Kidney (tissue), 14 donors: ENCODE data around the gene GPSM1. TPM values are rescaled to one million over a fixed set of nuclear protein-coding genes. Genes with fewer than 3 reads are reported as not detected.

Source experiments
- DNase-seq, 5 donors: peaks; one replicate each; pipeline ENCODE4 v3.0.0-alpha.2; 2013 to 2020
- FAIRE-seq: peaks from 2 replicates; lab custom pipeline; 2012; peaks lifted over from hg19 to GRCh38; lab: Jason Lieb, UNC
- H3K27ac ChIP-seq, 2 donors: one replicate each; pipeline ENCODE4 v1.7.0; 2013; ENCODE audit warnings: low read depth in 2 of 2, low read length in 2 of 2, inconsistent platforms in 1 of 2
- H3K27me3 ChIP-seq: one replicate; pipeline ENCODE4 v1.7.1; 2013; ENCODE audit warnings: low read length, inconsistent platforms; ENCODE audit not compliant: control insufficient read depth, insufficient read depth
- H3K36me3 ChIP-seq, 3 donors: one replicate each; pipeline versions ENCODE4 v1.7.0 to v1.7.1; 2013; ENCODE audit warnings: low read length in 3 of 3, control low read depth in 1 of 3, inconsistent platforms in 1 of 3; ENCODE audit not compliant: insufficient read depth in 3 of 3, control insufficient read depth in 2 of 3
- H3K4me1 ChIP-seq, 3 donors: one replicate each; pipeline versions ENCODE4 v1.7.0 to v1.7.1; 2013; ENCODE audit warnings: low read length in 3 of 3, inconsistent platforms in 1 of 3, low read depth in 1 of 3; ENCODE audit not compliant: control insufficient read depth in 2 of 3, insufficient read depth in 2 of 3
- H3K4me3 ChIP-seq, 3 donors: one replicate each; pipeline versions ENCODE4 v1.7.0 to v1.8.1; 2013; ENCODE audit warnings: low read length in 3 of 3, control low read depth in 1 of 3, inconsistent platforms in 1 of 3
- H3K9ac ChIP-seq, 3 donors: one replicate each; pipeline versions ENCODE4 v1.7.0 to v1.7.1; 2013; ENCODE audit warnings: low read length in 3 of 3, control low read depth in 1 of 3, inconsistent platforms in 1 of 3
- H3K9me3 ChIP-seq, 3 donors: one replicate each; pipeline versions ENCODE4 v1.7.0 to v1.7.1; 2013; ENCODE audit warnings: low read length in 3 of 3, control low read depth in 1 of 3, inconsistent platforms in 1 of 3; ENCODE audit not compliant: control insufficient read depth in 2 of 3, insufficient read depth in 1 of 3
- CTCF ChIP-seq: IDR thresholded peaks from 3 replicates; pipeline ENCODE4 v1.5.1; 2012; ENCODE audit warnings: mild to moderate bottlenecking, moderate library complexity, borderline replicate concordance; ENCODE audit not compliant: insufficient read depth; ENCODE audit errors: extremely low read depth
- intact Hi-C: fragments of 100-400 bp; cut with DNase I; formaldehyde crosslinking; loops from one replicate; pipeline ENCODE4 v1.11.1; 2022
- polyA plus RNA-seq: library from polyadenylated mRNA; stranded (reverse); fragments of 350-450 nt; fragmentation: Illumina TruSeq; extraction: RNeasy Lipid Tissue Mini Kit (QIAGEN cat#74804); gene quantifications from one replicate; pipeline ENCODE4 v1.2.3, GENCODE V29; 2014; ENCODE audit warnings: low read depth, low replicate concordance; ENCODE audit not compliant: insufficient read depth
- total RNA-seq: library from RNA; stranded (reverse); fragmentation: NEBNext Ultra II Directional; extraction: Animal tissue kit (Norgen Biotek cat#: 25700); gene quantifications from one replicate; pipeline ENCODE4 v1.2.1, GENCODE V29; 2021
- donor health status: control.
- donor health status: control.
- donor health status: control.
- donor health status: control.
- donor health status: control.
- donor health status: DM: yes; HTN: yes; CAD: no.
- donor health status: Normal renal cell carcinoma (clear cell type).

GPSM1 gene
- total and polyA plus RNA-seq, 2 donors from 2014 or later = 11.6 to 11.9 TPM

GRCh38 chr9:136352682-136353081 is 25.3 kb downstream of the GPSM1 start:
- intact Hi-C loops = no loop called here
- no peaks in the 10 kb centered on the region for H3K9me3 ChIP-seq
- no peak overlapping the region for H3K27ac ChIP-seq
- no peak overlapping the region for H3K4me3 ChIP-seq
- no peak for FAIRE-seq
- no peak overlapping the region for H3K9ac ChIP-seq
- peaks cover 0 to 8% (median 0%) of the 10 kb centered on the region in 3 donors for H3K4me1 ChIP-seq
- H3K27me3 ChIP-seq = no peaks in the 10 kb centered on the region
- peak in 4 of 5 donors; percentile 80 to 85 (median 83) for DNase-seq
- TF ChIP-seq CTCF = no peak
- H3K36me3 ChIP-seq = no peaks in the 10 kb centered on the region

GRCh38 chr9:136353088-136353487 is 25.7 kb downstream of the GPSM1 start:
- FAIRE-seq (no peak), DNase-seq (no peak)
- H3K27me3 ChIP-seq = no peaks in the 10 kb centered on the region
- no peaks in the 10 kb centered on the region for H3K9me3 ChIP-seq
- intact Hi-C loops = no loop called here
- TF ChIP-seq CTCF = no peak
- no peak overlapping the region for H3K9ac ChIP-seq
- no peaks in the 10 kb centered on the region for H3K36me3 ChIP-seq
- no peak overlapping the region for H3K4me3 ChIP-seq
- H3K4me1 ChIP-seq = peaks cover 0 to 8% (median 0%) of the 10 kb centered on the region in 3 donors
- H3K27ac ChIP-seq = no peak overlapping the region

- intact Hi-C loops = no loop called here
- Histone ChIP-seq H3K4me1 (peaks cover 0 to 8% (median 0%) of the 10 kb centered on the region in 3 donors), H3K9ac (no peak overlapping the region), H3K36me3 (no peaks in the 10 kb centered on the region), H3K27ac (peak overlapping the region; percentile 37 to 43), H3K9me3 (no peaks in the 10 kb centered on the region), H3K27me3 (no peaks in the 10 kb centered on the region), H3K4me3 (no peak overlapping the region)
- DNase-seq = no peak
- TF ChIP-seq CTCF = no peak
- no peak for FAIRE-seq
These were observed 26.6 kb downstream of the GPSM1 start for GRCh38 chr9:136353757-136354488.
